ENCODE data around the gene S100A14. TPM values are rescaled to one million over a fixed set of nuclear protein-coding genes. Genes with fewer than 3 reads are reported as not detected.
A peak's percentile ranks its signal among the peaks of the same experiment; 100 is the strongest.

The S100A14 gene
- total and polyA plus RNA-seq, 9 of the 15 experiments (the other 6 are each of a cell fraction or from before 2014, with no cell fraction given), result 0.10 to 0.64 (median 0.24) TPM; not detected in 3

DNA sequence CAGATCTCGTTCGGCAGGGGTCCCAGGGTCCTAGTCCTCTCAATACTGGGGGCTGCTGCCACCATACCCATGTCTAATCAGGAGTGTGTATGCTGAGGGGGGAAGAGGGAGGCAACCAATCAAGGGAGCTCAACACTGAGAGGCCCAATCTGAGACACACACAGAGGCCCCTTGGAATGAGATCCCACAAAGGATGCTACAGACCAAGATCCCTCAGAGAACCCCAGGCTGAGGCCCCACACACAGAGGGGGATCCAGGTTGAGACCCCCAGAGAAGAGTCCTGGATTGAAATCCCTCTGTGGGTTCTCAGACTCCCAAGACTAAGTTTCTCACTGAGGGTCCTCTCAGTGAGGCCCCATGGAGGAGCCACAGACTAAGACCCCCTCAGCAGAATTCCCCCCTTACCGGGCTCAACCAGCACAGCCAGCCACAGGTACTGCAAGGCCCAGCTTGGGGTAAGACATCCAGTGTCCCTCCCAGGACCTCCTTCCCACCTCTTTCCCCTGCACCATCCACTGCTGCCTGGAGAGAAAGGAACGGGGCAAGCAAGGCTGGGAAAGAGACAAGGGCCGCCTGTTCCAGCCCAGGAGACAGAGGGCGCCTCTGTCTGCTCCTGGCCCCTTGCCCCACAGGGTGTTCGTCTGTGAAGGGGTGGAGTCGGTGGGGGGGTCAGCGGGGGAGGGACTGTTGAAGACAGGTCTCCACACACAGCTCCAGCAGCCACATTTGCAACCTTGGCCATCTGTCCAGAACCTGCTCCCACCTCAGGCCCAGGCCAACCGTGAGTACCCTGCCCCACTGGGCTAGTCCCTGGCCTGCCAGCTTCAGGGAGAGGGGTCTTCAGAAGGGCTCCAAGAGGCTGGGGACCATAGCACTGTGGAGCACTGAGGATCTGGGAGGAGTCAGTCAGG lies 11.8 kb upstream of the S100A14 start, which contains the start of gene S100A1 (continued):
- TF ChIP-seq, protein P1, sequence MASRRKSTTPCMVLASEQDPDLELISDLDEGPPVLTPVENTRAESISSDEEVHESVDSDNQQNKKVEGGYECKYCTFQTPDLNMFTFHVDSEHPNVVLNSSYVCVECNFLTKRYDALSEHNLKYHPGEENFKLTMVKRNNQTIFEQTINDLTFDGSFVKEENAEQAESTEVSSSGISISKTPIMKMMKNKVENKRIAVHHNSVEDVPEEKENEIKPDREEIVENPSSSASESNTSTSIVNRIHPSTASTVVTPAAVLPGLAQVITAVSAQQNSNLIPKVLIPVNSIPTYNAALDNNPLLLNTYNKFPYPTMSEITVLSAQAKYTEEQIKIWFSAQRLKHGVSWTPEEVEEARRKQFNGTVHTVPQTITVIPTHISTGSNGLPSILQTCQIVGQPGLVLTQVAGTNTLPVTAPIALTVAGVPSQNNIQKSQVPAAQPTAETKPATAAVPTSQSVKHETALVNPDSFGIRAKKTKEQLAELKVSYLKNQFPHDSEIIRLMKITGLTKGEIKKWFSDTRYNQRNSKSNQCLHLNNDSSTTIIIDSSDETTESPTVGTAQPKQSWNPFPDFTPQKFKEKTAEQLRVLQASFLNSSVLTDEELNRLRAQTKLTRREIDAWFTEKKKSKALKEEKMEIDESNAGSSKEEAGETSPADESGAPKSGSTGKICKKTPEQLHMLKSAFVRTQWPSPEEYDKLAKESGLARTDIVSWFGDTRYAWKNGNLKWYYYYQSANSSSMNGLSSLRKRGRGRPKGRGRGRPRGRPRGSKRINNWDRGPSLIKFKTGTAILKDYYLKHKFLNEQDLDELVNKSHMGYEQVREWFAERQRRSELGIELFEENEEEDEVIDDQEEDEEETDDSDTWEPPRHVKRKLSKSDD (conservative IDR thresholded peaks at IDR 0.05; ENCODE audit: low read length), result 0 out of 2 replicates have a peak, but pooled peaks have one; percentile 59
- TF ChIP-seq MYNN (IDR thresholded peaks at IDR 0.05) (0 out of 2 replicates have a peak, but pooled peaks have one; percentile 0), MYNN (CRISPR knock-in tag; IDR thresholded peaks at IDR 0.05) (no peak), NUFIP1 (IDR thresholded peaks at IDR 0.05; ENCODE audit: partially characterized antibody) (no peak), FOXP1 (CRISPR knock-in tag; IDR thresholded peaks at IDR 0.05) (0 out of 2 replicates have a peak, but pooled peaks have one; percentile 1), MAZ (CRISPR knock-in tag; conservative IDR thresholded peaks at IDR 0.05 in 1 of 2, IDR thresholded peaks at IDR 0.05 in 1 of 2) (peak in 1 of 2 experiments; percentile 59; a peak in 2 of 4 replicates), RCOR1 (IDR thresholded peaks at IDR 0.05; ENCODE audit: borderline replicate concordance in 1 of 2, low read depth in 2 of 2, low read length in 2 of 2) (peak in 1 of 2 experiments; percentile 58; a peak in 1 of 4 replicates), RFX1 (IDR thresholded peaks at IDR 0.05) (no peak), MAFF (IDR thresholded peaks at IDR 0.05; ENCODE audit: low read length) (no peak), NR2C1 (IDR thresholded peaks at IDR 0.05) (no peak), NR2C1 (tag; IDR thresholded peaks at IDR 0.05) (no peak), GATAD2A (IDR thresholded peaks at IDR 0.05) (0 out of 2 replicates have a peak, but pooled peaks have one; percentile 35), ZNF146 (CRISPR knock-in tag; IDR thresholded peaks at IDR 0.05; ENCODE audit: unreplicated experiment) (no peak), ZSCAN32 (CRISPR knock-in tag; IDR thresholded peaks at IDR 0.05) (no peak), RBFOX2 (IDR thresholded peaks at IDR 0.05; ENCODE audit: low read depth, low read length) (0 out of 2 replicates have a peak, but pooled peaks have one; percentile 39), SIX5 (IDR thresholded peaks at IDR 0.05; ENCODE audit: borderline replicate concordance in 1 of 2, insufficient read depth in 1 of 2, low read depth in 1 of 2, low read length in 2 of 2) (no peak)
- TF ChIP-seq, protein P2, sequence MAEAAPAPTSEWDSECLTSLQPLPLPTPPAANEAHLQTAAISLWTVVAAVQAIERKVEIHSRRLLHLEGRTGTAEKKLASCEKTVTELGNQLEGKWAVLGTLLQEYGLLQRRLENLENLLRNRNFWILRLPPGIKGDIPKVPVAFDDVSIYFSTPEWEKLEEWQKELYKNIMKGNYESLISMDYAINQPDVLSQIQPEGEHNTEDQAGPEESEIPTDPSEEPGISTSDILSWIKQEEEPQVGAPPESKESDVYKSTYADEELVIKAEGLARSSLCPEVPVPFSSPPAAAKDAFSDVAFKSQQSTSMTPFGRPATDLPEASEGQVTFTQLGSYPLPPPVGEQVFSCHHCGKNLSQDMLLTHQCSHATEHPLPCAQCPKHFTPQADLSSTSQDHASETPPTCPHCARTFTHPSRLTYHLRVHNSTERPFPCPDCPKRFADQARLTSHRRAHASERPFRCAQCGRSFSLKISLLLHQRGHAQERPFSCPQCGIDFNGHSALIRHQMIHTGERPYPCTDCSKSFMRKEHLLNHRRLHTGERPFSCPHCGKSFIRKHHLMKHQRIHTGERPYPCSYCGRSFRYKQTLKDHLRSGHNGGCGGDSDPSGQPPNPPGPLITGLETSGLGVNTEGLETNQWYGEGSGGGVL (CRISPR knock-in tag; IDR thresholded peaks at IDR 0.05), result no peak
- TF ChIP-seq, protein P3, sequence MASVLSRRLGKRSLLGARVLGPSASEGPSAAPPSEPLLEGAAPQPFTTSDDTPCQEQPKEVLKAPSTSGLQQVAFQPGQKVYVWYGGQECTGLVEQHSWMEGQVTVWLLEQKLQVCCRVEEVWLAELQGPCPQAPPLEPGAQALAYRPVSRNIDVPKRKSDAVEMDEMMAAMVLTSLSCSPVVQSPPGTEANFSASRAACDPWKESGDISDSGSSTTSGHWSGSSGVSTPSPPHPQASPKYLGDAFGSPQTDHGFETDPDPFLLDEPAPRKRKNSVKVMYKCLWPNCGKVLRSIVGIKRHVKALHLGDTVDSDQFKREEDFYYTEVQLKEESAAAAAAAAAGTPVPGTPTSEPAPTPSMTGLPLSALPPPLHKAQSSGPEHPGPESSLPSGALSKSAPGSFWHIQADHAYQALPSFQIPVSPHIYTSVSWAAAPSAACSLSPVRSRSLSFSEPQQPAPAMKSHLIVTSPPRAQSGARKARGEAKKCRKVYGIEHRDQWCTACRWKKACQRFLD (CRISPR knock-in tag; IDR thresholded peaks at IDR 0.05), result no peak

Data from K562 (cell line).